ENCODE measurements around the gene ABTB1.

The ABTB1 gene

DNA sequence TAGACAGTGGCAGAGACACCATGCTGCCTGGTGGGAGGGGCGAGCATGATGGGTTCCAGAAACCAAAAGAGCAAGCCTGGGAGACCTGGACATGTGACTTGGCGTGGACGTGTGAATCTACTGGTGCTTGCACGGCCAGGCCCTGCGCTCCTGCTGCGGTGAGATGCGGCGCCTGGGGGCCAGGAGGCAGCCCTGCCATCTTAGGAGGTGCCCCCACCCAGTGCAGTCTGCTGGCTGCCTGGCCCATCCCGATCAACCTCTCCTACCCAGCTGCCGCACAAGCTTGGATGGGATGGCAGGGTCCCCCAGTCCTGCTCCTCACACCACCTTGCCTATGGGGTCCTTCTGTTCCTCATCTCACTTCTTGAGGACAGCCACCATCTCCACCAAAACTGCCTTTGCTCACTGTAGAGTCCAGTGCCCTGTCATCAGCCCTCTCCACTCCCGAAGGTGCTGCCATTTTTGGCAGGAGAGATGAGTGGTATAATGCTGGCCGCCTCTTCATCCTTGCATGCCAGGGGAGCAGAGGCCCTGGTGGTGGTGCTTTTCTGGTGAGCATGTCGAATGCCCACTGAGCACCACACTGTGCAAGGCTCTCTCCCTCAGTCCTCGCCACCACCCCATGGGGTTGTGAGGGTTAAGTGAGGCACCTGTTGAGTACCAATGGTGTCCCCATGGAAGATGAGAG is 3.1 kb upstream of the ABTB1 start:
- Histone ChIP-seq H4K20me1 (ENCODE audit: insufficient read depth, low read length) (no peaks in the 10 kb centered on the region), H3K9me3 (ENCODE audit: insufficient read depth, low read length) (no peaks in the 10 kb centered on the region), H3K27ac (ENCODE audit: low read length) (no peak overlapping the region), H3K4me2 (ENCODE audit: low read length) (no peak overlapping the region), H2AFZ (ENCODE audit: low read depth, low read length) (no peak overlapping the region), H3K4me1 (ENCODE audit: low read length) (peaks cover 15% of the 10 kb centered on the region), H3K79me2 (ENCODE audit: low read length) (peaks cover 17% of the 10 kb centered on the region), H3K9ac (ENCODE audit: low read length) (no peak overlapping the region), H3K36me3 (replicated peaks; ENCODE audit: low read depth, low read length) (no peaks in the 10 kb centered on the region), H3K27me3 (ENCODE audit: low read depth, low read length) (peaks cover 8% of the 10 kb centered on the region), H3K4me3 (ENCODE audit: low read length) (no peak overlapping the region)
- TF ChIP-seq EZH2phosphoT487 (IDR thresholded peaks at IDR 0.05; ENCODE audit: low read depth) = no peak
- TF ChIP-seq, protein P1, sequence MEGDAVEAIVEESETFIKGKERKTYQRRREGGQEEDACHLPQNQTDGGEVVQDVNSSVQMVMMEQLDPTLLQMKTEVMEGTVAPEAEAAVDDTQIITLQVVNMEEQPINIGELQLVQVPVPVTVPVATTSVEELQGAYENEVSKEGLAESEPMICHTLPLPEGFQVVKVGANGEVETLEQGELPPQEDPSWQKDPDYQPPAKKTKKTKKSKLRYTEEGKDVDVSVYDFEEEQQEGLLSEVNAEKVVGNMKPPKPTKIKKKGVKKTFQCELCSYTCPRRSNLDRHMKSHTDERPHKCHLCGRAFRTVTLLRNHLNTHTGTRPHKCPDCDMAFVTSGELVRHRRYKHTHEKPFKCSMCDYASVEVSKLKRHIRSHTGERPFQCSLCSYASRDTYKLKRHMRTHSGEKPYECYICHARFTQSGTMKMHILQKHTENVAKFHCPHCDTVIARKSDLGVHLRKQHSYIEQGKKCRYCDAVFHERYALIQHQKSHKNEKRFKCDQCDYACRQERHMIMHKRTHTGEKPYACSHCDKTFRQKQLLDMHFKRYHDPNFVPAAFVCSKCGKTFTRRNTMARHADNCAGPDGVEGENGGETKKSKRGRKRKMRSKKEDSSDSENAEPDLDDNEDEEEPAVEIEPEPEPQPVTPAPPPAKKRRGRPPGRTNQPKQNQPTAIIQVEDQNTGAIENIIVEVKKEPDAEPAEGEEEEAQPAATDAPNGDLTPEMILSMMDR (IDR thresholded peaks at IDR 0.05; ENCODE audit: low read depth, low read length) = no peak

DNA sequence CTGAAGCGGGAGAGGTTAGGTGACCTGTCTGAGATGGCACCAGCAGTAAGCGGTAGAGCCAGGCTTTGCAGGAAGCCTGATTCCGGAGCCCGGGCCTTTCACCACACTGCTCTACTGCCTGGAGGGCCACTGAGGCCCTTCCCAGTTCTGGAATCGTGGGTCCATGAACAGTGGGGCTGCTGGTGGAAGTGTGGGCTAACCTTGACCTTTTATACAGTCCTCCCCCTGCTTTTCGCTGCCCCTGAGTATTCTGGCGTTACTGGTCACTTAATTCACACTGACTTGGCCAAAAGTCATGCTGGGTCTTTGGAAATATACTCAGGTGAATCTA is 2.6 kb upstream of the ABTB1 start:
- H3K79me2 ChIP-seq (ENCODE audit: low read length) = peaks cover 17% of the 10 kb centered on the region
- no peak overlapping the region for H3K27ac ChIP-seq (ENCODE audit: low read length)
- H3K9ac ChIP-seq (ENCODE audit: low read length) = no peak overlapping the region
- H3K36me3 ChIP-seq (replicated peaks; ENCODE audit: low read depth, low read length) = no peaks in the 10 kb centered on the region
- no peak for TF ChIP-seq EZH2phosphoT487 (IDR thresholded peaks at IDR 0.05; ENCODE audit: low read depth)
- TF ChIP-seq, protein P1 (IDR thresholded peaks at IDR 0.05; ENCODE audit: low read depth, low read length) = no peak
- H3K4me1 ChIP-seq (ENCODE audit: low read length) = peaks cover 12% of the 10 kb centered on the region
- H3K27me3 ChIP-seq (ENCODE audit: low read depth, low read length) = peaks cover 7% of the 10 kb centered on the region
- H2AFZ ChIP-seq (ENCODE audit: low read depth, low read length) = no peak overlapping the region
- H4K20me1 ChIP-seq (ENCODE audit: insufficient read depth, low read length) = no peaks in the 10 kb centered on the region
- H3K4me2 ChIP-seq (ENCODE audit: low read length) = no peak overlapping the region
- H3K4me3 ChIP-seq (ENCODE audit: low read length) = no peak overlapping the region
- H3K9me3 ChIP-seq (ENCODE audit: insufficient read depth, low read length) = no peaks in the 10 kb centered on the region

DNA sequence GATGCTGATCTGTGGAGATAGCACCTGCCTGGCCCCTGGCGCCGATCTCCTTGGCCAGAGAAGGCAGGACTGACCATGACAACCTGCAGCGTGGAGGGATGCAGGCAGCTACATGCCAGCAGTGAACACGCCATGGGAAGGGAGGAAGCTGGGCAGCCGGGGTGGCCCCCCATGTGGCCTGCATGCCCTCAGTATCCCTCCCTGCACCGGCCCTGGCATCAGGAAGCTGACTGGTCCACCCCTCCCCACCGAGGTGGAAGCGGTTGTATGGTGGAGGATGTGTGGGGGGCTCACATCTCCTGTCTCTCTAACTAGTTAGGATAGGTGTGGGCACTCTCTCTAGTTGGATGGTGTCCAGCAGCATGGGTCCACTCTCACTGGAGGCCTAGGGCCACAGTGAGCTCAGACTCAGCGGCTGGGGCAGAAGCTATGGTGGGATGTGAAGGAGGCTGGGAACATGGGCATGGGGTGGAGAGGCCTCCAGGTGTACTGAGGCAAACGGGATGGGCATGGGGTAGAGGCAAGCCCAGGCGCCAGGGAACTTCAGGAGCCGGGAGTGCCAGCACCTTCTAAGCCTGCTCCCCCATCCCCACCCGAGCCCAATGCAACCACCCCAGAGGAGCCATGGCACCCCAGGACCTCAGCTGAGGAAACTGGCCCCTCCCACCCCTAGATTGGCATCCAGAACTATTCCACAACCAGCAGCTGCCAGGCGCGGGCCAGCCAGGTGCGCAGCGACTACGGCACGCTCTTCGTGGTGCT is 1.8 kb upstream of the ABTB1 start:
- peak overlapping the region; percentile 88 for H3K4me2 ChIP-seq (ENCODE audit: low read length)
- no peak overlapping the region for H3K27ac ChIP-seq (ENCODE audit: low read length)
- no peak for TF ChIP-seq EZH2phosphoT487 (IDR thresholded peaks at IDR 0.05; ENCODE audit: low read depth)
- TF ChIP-seq, protein P1 (IDR thresholded peaks at IDR 0.05; ENCODE audit: low read depth, low read length) = no peak
- peaks cover 17% of the 10 kb centered on the region for H3K79me2 ChIP-seq (ENCODE audit: low read length)
- H4K20me1 ChIP-seq (ENCODE audit: insufficient read depth, low read length) = no peaks in the 10 kb centered on the region
- peaks cover 12% of the 10 kb centered on the region for H3K4me1 ChIP-seq (ENCODE audit: low read length)
- no peaks in the 10 kb centered on the region for H3K9me3 ChIP-seq (ENCODE audit: insufficient read depth, low read length)
- no peak overlapping the region for H2AFZ ChIP-seq (ENCODE audit: low read depth, low read length)
- no peaks in the 10 kb centered on the region for H3K36me3 ChIP-seq (replicated peaks; ENCODE audit: low read depth, low read length)
- peak overlapping the region; percentile 94 for H3K9ac ChIP-seq (ENCODE audit: low read length)
- H3K4me3 ChIP-seq (ENCODE audit: low read length) = peak overlapping the region; percentile 95
- no peaks in the 10 kb centered on the region for H3K27me3 ChIP-seq (ENCODE audit: low read depth, low read length)

Measured in OCI-LY3 (cell line).